HG03442 (cell line): ENCODE data around the gene MRPL36.

Source experiments
- ATAC-seq: cut with Tn5 transposase; IDR thresholded peaks from one replicate; pipeline ENCODE4 v1.9.1; 2021; ENCODE audit warnings: mild to moderate bottlenecking, moderate library complexity; ENCODE audit not compliant: unreplicated experiment

Gene MRPL36

GRCh38 chr5:1751864-1752822 is 47.5 kb downstream of the MRPL36 start:
- no peak for ATAC-seq

GRCh38 chr5:1751026-1751863 is 48.4 kb downstream of the MRPL36 start:
- ATAC-seq = no peak

- no peak for ATAC-seq
These were observed 49.2 kb downstream of the MRPL36 start for GRCh38 chr5:1750469-1750868.

- no peak for ATAC-seq
These were observed 50.1 kb downstream of the MRPL36 start for GRCh38 chr5:1749346-1750124.

- ATAC-seq = no peak
These were observed 50.8 kb downstream of the MRPL36 start for GRCh38 chr5:1748845-1749244.
